HL-60/S4 (cell line): ENCODE data around the gene TRAPPC2B.

Experiments
- in situ Hi-C: fragments of 300-500 bp; cut with MboI; formaldehyde crosslinking; loops from 2 replicates; pipeline ENCODE4 v1.14.3; 2022; ENCODE audit warnings: low sequenced_read_pairs

Gene TRAPPC2B

DNA sequence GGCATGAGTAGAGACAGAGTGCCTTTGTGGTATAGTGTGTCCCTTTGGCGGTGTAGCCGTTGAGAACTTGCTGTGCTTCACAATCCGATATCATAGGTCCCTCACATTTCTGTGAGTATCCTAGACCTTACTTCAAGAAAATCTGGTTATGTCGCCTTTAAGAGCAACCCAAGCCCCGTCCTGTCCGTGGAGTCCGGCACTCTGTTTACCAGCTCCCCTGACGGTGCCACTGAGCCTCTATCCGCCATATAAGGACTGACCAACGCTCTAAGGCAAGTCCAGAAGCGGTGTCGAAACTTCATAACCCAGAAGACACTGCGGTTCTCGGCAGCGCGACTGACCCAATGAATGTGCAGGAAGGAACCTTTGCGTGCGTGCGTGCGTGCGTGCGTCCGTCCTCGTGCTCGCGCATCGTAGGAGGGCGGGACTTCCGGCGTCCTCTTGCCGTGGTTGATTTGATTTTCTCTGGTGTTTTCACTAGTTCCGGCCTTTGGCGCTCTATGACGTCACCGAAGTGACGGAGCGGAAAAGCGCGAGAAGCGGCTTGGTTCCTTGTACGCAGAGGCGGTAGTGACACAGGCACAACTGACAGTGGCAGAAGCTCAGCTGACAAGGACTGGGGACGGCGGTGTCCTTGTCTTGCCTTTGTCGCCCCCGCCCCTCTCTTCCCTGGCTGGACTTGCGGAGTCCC is at the start of gene TRAPPC2B, which contains the start of gene ZNF547:
Gene TRAPPC2B (plus strand): TSS at position 555 of the 691 bp plus-strand sequence. CDS start 1,283 bp downstream, outside the sequence.
Gene ZNF547 (plus strand): TSS at position 555 of the 691 bp plus-strand sequence. CDS start 5,005 bp downstream, outside the sequence.
- in situ Hi-C loops, result no loop called here

DNA sequence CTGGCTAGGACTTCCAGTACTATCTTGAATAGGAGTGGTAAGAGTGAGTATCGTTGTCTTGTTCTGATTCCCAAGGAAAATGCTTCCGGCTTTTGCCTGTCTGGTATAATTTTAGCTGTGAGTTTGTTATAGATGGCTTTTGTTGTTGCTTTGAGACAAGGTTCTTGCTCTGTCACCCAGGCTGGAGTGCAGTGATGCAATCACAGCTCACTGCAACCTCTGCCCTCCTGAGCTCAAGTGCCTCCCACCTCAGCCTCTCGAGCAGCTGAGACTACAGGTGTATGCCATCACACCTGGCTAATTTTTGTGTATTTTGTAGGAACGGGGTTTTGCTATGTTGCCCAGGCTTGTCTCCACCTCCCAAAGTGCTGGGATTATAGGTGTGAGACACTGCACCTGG is 49.2 kb upstream of the TRAPPC2B start:
- in situ Hi-C loops, result no loop called here

DNA sequence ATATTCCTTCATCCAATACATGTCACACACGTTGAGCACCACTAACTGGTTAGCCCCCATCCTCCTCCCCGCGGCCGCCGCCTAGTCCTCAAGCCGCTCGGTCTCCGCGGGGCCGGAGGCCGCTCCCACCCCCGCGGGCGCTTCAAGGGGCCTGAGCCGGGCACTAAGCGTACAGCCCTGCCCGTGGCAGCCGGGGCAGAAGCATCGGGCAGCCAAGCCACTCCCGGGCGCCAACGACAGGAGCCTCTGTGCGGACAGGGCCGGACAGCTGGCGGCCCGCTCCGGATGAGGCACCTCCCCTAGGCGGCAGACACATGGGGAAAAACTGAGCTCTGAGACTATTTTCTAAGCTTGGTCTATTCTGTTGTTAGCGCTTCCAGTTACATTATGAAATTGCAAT is 45.8 kb upstream of the TRAPPC2B start:
- in situ Hi-C loops, result no loop called here

DNA sequence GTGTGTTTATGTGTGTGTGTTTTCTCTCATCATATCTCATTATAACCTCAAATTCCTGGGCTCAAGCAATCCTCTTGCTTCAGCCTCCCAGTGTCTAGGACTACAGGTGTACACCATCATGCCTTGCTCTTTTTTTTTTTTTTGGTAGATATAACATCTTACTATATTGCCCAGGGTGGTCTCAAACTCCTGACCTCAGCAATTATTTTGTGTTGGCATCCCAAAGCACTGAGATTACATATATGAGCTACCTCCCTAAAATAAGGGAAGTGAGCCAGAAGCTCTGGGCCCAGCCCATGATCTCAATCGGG is 43.5 kb upstream of the TRAPPC2B start:
- in situ Hi-C loops, result no loop called here

DNA sequence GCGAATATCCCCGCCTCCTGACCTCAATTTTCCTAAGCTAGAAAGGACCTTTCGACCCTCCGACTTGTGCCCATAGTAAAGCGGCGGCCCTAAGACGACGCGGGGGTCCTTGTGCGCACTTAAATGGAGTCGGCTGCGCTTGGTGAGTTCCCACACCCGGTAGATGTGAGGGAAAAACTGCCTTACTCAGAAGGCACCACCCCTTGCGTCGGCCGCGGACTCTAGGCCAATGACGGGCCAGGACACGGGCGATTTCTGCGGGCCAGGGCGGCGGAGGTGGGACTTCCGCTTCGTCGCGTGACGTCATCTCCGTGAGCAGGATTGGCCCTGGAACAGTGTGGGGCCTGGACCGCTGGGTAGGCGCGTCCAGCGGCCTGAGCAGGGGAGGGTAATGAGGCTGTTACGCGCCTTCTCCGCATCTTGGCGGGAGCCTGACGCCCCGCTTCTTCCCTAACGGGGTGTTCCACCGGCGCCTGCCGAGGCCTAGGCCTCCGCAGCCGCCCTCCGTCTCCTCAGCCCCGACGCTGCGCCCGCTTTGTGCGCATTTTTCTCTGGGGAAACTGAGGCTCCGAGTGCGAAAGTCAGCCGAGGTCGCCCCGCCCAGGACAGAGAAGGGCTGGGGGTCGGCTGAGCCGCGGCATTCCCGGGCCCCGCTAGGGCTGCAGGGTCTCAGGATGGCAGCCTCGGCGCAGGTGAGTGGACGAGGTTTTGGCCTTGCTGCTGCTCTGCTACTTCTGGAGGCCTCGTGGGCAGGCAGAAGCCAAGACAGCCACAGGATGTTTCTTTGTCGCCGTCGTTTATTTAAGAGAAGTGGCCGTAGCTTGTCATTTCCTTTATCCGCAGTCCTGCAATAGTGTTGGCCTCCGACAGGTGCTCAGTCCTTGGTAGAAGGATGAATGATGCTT is 42.9 kb upstream of the TRAPPC2B start, which contains the start of gene ZNF543:
Gene ZNF543 (plus strand): TSS at position 293 of the 905 bp plus-strand sequence. CDS start 382 bp downstream, at position 675.
- in situ Hi-C loops, result no loop called here

DNA sequence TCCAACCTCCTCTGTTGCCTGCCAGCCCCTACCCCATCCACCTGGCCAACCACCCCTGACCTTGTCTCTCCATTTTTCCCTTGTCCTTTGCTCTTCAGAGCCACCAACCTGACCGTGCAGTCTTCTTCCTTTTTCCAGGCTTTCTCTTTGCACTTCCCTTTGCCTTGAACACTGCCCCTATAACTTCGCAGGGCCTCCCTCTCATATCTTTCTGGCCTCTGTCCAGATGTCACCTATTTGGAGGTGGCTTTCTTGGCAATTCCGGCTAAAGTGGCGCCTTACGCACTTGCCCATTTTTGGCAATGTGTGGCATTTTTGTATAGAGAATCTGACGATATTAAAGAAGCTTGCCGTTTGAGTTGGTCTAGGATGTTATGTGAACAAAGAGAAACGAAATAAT is 42.2 kb upstream of the TRAPPC2B start:
- in situ Hi-C loops, result no loop called here

DNA sequence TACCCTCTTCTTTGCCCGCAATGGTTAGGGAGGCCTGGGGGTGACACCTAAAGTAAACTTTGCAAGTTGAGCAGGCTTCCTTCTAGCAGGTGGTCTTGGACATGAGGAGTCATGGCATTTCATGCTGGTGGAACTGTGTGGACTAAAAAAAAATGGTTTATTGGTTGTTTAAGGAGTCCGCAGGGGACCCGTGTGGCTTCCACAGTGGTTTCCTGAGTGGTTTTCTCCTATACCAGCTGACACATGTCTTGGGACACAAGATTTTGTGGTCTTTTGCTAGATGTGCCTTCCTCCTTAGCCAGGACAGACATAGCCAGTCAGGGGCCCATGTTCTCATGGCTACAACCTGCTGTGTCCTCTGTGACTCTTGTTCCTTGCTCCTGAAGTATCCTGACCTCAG is 41.6 kb upstream of the TRAPPC2B start:
- in situ Hi-C loops, result no loop called here

DNA sequence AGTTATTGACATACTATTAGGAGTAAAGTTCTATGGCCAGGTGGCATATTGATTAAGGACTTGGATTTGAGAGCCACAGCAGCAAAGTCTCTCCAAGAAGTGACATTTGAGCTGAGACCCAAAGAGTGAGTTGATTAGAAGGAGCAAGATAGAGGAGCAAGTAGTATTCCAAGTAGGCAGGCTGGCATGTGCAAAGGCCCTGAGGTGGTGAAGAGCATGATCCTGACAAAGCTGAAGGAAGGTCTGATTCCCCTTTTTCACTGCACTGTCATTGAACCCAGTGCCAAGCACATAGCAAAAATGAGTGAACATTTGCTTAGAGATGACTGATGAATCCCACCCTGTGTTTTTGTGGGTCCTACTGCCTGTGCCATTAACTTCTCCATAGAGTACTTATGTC is 38.4 kb upstream of the TRAPPC2B start:
- in situ Hi-C loops, result no loop called here

DNA sequence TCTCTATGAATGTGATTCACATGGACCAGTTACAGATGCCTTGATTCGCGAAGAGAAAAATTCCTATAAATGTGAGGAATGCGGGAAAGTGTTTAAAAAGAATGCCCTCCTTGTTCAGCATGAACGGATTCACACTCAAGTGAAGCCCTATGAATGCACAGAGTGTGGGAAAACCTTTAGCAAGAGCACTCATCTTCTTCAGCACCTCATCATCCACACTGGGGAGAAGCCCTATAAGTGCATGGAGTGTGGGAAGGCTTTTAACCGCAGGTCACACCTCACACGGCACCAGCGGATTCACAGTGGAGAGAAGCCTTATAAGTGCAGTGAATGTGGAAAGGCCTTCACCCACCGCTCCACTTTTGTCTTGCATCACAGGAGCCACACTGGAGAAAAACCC is 35.4 kb upstream of the TRAPPC2B start:
- in situ Hi-C loops, result no loop called here

DNA sequence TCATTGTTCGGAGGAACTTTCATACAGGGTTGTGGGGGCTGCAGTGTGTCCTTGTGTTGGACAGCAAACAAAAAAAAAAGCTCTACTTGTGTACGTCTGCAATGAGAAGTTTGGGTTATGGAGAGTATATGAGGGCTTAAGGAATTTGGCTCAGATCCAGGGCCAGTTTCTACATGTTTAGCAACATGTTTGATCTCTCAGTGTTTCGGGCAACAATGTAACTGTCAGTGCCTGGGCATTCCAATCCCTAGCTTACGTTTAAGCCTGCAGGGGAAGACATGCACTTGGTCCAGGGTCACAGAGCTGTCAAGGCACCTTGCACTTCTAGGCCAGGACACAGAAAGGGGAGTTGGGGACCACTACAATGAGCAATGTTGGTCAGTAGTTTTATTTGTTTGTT is 29.2 kb upstream of the TRAPPC2B start:
- in situ Hi-C loops, result no loop called here

DNA sequence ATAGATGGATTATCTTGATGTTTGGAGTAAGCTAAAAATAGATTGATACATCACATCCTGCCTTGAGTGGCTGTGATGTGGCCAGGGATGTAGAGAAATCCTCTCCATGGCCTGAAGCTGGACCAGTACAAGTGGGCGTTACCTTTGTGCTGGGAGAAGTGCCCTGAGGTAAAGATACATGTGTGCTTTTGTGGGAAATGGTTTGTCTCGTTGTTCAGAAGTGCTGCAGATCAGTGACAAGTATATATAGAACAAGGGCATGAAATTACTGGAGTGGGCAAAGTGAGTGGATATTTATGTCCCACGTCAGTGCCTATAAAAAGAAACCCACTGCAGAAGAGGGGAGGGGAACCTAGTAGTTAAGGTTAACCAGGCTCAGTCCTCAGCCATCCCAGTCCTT is 24.5 kb upstream of the TRAPPC2B start:
- in situ Hi-C loops, result no loop called here

DNA sequence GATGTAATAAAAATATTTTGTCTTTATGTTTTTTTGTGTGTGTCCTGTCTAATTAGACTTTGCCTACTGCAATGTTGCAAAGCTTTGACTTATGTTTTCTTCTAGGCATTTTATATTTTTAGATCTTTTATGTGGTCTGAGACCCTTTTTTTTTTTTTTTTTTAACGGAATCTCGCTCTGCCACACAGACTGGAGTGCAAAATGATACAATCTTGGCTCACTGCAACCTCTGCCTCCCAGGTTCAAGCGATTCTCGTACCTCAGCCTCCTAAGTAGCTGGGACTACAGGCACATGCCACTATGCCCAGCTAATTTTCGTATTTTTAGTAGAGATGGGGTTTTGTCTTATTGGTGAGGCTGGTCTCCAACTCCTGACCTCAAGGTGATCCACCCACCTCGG is 20.8 kb upstream of the TRAPPC2B start:
- in situ Hi-C loops, result no loop called here

DNA sequence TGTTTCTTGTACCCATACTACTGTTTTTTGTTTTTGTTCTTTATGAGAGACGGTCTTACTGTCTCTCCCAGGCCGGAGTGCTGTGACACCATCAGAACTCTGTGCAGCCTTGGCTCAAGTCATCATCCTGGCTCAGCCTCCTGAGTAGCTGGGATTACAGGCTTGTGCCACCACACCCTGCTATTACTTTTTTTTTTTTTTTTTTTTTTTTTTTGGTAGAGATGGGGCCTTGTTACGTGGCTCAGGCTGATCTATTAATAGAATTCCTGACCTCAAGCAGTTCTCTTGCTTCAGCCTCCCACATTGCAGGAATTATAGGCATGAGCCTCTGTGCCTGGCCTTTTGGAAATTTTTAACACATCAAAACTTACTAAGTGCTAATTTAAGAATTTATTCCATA is 15.2 kb upstream of the TRAPPC2B start:
- in situ Hi-C loops, result no loop called here

DNA sequence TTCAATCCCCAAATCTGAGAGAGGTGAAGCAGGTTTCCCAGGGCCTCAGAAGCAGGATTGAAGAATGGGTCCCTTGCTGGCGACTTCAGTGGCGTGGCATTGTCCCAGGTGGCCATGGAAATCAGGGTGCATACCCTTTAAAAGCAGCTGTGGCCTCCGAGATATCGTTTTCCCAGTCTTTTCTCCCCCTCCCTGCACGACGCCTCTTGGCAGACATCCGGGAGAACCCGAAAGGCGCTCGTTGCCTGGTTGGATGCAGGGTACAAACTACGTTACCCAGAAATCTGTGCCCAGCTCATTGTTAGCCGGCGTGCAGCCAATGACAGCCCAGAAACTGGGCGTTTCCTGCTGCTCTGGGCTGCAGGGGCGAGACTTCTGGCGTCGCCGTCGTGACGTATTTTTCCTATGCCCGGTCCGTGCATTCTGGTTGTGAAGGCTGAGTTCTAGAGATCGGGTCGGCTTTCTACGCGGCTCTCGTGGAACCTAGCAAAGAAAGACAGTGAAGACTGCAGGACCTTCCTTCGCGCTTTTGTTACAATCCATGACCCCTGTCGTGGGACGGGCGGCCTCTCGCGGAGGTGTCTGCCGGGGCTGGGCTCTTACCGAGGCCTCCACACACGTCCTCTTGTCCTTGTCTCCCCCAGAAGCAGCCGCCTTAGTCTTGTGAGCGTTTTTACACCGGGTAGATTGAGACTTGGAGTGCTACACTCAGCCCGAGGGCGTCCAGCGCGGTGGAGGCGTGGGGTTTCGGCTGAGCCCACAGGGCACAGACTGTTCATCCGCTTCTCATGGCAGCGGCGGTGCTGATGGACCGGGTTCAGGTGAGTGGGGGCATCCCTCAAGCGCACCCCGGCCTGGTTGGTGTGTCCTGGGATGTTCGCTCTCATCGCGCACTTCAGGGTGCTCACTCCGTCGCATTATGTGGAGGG is 12.2 kb upstream of the TRAPPC2B start, which contains the start of gene ZNF304:
Gene ZNF304 (plus strand): TSS at position 395 of the 929 bp plus-strand sequence. CDS start 394 bp downstream, at position 789.
- in situ Hi-C loops, result no loop called here

DNA sequence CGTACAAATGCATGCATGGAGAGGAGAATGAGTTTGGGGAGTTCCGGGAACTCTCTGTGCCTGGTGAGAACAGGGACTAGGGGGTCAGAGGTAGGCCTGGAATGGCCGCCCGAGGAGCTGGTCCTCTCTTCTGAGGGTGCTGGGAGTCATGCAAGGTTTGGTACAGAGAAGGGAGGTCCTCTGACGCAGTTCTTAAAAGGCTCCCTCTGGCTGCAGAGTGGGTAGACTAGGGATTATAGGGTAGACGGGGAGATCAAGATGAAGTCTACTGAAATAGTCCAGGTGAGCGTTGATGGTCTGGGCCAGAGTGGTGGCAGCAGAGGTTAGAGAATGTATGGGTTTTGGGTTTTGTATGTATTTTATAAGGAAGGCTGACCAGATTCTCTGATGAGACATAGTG is 11.5 kb upstream of the TRAPPC2B start:
- in situ Hi-C loops, result no loop called here

DNA sequence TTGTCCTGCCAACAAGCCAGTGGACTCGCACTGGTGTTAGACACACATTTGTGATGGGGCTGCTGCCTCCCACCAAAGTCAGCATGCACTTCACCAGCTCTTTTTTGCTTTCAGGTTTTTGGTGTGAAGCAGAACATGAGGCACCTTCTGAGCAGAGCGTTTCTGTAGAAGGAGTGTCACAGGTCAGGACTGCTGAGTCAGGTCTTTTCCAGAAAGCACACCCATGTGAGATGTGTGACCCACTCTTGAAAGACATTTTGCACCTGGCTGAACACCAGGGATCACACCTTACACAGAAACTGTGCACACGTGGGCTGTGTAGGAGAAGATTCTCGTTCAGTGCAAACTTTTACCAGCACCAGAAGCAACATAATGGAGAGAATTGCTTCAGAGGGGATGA is 7.4 kb upstream of the TRAPPC2B start:
- in situ Hi-C loops, result no loop called here

DNA sequence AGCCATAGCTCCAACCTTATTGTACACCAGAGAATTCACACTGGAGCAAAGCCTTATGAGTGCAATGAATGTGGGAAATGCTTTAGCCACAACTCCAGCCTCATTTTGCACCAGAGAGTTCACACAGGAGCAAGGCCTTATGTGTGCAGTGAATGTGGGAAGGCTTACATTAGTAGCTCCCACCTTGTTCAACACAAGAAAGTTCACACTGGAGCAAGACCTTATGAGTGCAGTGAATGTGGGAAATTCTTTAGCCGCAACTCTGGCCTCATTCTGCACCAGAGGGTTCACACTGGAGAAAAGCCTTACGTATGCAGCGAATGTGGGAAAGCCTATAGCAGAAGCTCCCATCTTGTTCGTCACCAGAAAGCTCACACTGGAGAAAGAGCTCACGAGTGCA is 5.9 kb upstream of the TRAPPC2B start:
- in situ Hi-C loops, result no loop called here

DNA sequence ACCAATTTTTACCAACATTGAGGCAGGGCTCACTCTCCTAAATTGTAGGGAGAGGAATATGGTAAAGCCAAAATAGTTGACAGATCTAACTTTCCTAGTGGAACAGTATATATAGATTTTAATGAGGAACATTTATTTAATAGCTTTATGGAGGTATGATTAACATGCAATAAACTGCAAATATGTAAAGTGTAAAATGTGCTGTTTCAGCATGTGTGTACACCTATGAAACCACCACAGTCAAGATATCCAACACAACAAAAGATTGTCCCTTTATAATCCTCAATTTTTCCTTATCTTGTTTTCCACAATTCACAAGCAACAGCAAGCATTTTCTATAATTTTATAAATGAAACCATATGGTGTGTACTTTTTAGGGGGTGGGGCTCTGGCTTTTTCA is 4.1 kb upstream of the TRAPPC2B start:
- in situ Hi-C loops, result no loop called here

DNA sequence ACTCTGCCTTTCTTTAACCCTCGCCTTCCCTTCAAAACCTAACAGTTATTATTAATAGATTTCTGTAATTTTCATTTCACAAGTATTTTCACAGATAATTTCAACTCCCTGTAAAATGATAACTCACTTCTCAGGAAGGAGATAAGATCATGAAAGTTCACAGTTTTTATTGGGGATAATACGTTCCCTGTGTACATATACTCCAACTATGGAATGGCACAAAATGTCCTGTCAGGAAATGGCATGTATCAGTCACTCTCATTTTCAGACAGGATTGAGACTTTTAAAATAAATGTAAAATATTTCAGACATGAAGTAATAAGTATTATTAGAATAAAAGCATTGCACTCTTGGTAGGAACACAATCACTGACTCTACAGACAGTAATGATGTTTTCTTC is 932 bp upstream of the TRAPPC2B start:
- in situ Hi-C loops, result no loop called here

DNA sequence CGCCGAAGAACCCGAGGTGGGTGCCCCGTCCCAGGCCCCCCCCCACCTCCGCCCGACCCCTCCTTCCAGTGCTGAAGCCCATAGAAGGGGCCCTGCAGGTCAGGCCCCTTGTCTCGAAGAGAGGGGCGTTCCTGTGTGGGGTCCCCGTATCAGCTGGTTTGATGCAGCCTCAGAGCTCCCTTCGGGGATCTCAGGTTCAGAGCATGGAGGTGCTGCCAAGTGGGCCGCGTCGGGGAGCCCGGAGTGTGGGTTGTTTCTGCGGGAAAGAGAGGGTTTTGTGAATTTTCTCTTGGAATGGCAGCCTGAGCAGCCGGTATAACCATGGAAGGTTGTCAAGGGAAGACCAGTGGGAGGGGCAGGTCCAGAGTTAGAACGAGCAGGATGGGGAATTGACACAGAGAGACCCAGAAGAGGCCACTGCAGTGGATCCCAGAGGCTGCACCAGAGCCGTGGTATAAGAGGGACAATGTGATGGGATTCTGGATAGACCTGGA is 384 bp downstream of the TRAPPC2B start:
- in situ Hi-C loops, result no loop called here

DNA sequence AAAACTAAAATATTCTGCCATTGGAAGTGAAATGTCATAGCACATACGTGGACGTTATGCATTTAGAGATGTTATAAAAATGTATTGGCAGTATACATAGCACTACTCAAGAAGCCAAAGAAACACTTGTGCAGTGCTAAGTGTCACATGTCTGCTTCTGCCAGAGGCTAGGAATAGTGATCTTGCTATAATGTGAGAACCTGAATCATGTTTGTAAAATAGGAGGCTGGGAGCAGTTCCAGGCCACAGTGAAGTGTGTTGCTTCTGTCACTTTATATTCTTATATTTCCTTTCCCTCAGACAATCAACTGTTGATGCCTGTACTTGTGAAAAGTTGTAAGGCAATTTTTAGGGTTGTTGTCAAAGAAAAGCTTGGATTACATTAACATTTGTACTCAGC is 3.4 kb downstream of the TRAPPC2B start:
- in situ Hi-C loops, result no loop called here
